ENCODE results near the gene PNMA8A. TPM values are rescaled to one million over a fixed set of nuclear protein-coding genes. Genes with fewer than 3 reads are reported as not detected.
"Not testable (repeated sequence)": the region's sequence is repeated elsewhere in the genome, so short reads cannot be mapped to it uniquely, and the experiment has no call there.

The PNMA8A gene
- total and polyA plus RNA-seq, 7 donors = 0.11 to 3.8 (median 0.93) TPM

DNA sequence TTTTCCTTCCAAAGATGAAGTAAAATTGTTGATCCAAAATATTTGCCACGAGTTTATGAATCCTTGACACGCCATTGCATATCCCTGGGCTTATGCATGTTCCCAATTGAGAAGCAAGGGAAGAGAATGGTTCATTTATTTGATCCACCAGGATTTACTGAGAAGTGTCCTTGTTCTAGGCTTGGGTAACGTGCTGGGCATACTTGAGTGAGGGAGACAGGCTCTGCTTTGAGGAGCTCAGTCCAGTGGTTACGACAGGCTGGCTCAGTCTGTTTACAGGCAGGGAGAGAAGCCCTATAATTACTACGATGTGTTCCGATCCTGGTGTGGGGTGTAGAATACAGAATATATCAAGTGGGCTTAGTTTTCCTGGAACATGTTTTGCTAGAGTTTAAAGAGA, 36.4 kb downstream of the PNMA8A start:
- 44 to 57% (median 47%) methylated on average over 6 of the region's 6 CpGs for WGBS, 3 donors
- TF ChIP-seq, protein P1, sequence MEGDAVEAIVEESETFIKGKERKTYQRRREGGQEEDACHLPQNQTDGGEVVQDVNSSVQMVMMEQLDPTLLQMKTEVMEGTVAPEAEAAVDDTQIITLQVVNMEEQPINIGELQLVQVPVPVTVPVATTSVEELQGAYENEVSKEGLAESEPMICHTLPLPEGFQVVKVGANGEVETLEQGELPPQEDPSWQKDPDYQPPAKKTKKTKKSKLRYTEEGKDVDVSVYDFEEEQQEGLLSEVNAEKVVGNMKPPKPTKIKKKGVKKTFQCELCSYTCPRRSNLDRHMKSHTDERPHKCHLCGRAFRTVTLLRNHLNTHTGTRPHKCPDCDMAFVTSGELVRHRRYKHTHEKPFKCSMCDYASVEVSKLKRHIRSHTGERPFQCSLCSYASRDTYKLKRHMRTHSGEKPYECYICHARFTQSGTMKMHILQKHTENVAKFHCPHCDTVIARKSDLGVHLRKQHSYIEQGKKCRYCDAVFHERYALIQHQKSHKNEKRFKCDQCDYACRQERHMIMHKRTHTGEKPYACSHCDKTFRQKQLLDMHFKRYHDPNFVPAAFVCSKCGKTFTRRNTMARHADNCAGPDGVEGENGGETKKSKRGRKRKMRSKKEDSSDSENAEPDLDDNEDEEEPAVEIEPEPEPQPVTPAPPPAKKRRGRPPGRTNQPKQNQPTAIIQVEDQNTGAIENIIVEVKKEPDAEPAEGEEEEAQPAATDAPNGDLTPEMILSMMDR (IDR thresholded peaks at IDR 0.05) = no peak
- no peak overlapping the region for H3K4me3 ChIP-seq
- H3K27ac ChIP-seq = no peak overlapping the region
- intact Hi-C loops (cut with DNase I) = no loop called here
- H3K36me3 ChIP-seq (ENCODE audit: insufficient read depth in 1 of 2, low read depth in 1 of 2) = no peaks in the 10 kb centered on the region
- DNase-seq (no peak), ATAC-seq (no peak)
- H3K9me3 ChIP-seq = no peaks in the 10 kb centered on the region
- peaks cover 0 to 13% (median 2%) of the 10 kb centered on the region in 3 donors for H3K27me3 ChIP-seq (ENCODE audit: insufficient read depth in 3 of 3, low read length in 2 of 3)
- no peaks in the 10 kb centered on the region for H3K4me1 ChIP-seq

DNA sequence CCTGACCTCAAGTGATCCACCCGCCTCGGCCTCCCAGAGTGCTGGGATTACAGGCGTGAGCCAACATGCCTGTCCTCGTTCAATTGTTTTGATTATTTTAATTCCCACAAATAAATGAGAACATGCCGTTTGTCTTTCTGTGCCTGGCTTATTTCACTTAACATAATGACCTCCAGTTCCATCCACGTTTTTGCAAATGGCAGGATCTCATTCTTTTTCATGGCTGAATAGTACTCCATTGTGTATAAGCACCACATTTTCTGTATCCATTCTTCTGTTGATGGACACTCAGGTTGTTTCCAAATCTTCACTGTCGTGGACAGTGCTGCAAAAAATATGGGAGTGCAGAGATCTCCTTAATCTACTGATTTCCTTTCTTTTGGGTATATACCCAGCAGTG, 37.9 kb downstream of the PNMA8A start:
- H3K9me3 ChIP-seq; intact Hi-C loops (cut with DNase I); DNase-seq; ATAC-seq; H3K36me3 ChIP-seq (ENCODE audit: insufficient read depth in 1 of 2, low read depth in 1 of 2); H3K27ac ChIP-seq; H3K4me1 ChIP-seq; H3K4me3 ChIP-seq: not testable (repeated sequence)
- WGBS, 3 donors = 73 to 78% (median 78%) methylated on average over 7 of the region's 7 CpGs
- H3K27me3 ChIP-seq (ENCODE audit: insufficient read depth in 3 of 3, low read length in 2 of 3) = peaks cover 0 to 27% (median 3%) of the 10 kb centered on the region in 3 donors

DNA sequence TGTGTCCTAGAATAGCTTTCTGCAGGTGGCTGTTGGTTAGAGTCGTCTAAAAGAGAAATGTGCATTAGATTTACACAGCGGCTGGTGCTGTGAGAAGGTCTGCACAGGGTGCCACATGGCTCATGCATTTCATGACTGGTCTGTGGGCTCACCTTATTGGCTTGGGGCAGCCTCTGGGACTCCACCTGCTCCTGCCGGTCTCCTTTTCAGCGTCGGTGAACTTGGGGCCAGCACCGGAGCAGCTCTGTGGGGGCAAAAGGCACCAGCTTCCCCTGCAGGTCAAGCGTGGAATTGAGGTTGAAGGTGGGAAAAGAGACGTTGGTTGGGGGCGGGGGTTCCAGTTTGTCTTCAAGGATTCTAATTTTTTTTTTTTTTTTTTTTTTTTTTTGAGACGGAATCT, 39.5 kb downstream of the PNMA8A start:
- 31 to 43% (median 36%) methylated on average over 9 to 10 of the region's 10 CpGs for WGBS, 3 donors
- Histone ChIP-seq H3K9me3 (no peaks in the 10 kb centered on the region), H3K36me3 (ENCODE audit: insufficient read depth in 1 of 2, low read depth in 1 of 2) (no peaks in the 10 kb centered on the region), H3K27me3 (ENCODE audit: insufficient read depth in 3 of 3, low read length in 2 of 3) (peaks cover 0 to 41% (median 5%) of the 10 kb centered on the region in 3 donors), H3K4me3 (no peak overlapping the region), H3K27ac (no peak overlapping the region), H3K4me1 (no peaks in the 10 kb centered on the region)
- TF ChIP-seq, protein P1 (IDR thresholded peaks at IDR 0.05) = no peak
- DNase-seq = no peak
- intact Hi-C loops (cut with DNase I) = no loop called here
- no peak for ATAC-seq

DNA sequence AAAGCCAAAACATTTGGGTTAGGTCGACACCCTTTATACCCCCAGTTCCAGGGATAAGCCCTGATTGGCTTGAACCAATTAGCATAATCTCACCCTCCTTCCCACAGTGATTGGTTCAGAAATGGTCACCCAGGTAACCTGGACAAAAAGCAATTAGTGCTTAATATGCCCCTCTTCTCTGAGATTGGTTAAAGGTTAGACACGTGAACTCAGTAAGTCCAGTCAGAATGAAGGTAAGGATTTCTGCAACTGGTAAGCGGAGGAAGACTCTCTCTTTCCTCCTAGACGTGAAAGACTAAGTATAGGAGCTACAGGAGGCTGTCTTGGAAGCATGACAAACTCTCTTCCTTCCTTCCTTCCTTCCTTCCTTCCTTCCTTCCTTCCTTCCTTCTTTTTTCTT, 41.4 kb downstream of the PNMA8A start:
- intact Hi-C loops (cut with DNase I) = no loop called here
- no peak overlapping the region for H3K4me3 ChIP-seq
- no peak for DNase-seq
- no peaks in the 10 kb centered on the region for H3K9me3 ChIP-seq
- H3K27me3 ChIP-seq (ENCODE audit: insufficient read depth in 3 of 3, low read length in 2 of 3) = peaks cover 0 to 59% (median 13%) of the 10 kb centered on the region in 3 donors
- TF ChIP-seq, protein P1 (IDR thresholded peaks at IDR 0.05) = no peak
- WGBS, 3 donors = 72 to 81% (median 73%) methylated on average over 4 of the region's 4 CpGs
- no peaks in the 10 kb centered on the region for H3K36me3 ChIP-seq (ENCODE audit: insufficient read depth in 1 of 2, low read depth in 1 of 2)
- ATAC-seq = no peak
- no peaks in the 10 kb centered on the region for H3K4me1 ChIP-seq
- no peak overlapping the region for H3K27ac ChIP-seq

DNA sequence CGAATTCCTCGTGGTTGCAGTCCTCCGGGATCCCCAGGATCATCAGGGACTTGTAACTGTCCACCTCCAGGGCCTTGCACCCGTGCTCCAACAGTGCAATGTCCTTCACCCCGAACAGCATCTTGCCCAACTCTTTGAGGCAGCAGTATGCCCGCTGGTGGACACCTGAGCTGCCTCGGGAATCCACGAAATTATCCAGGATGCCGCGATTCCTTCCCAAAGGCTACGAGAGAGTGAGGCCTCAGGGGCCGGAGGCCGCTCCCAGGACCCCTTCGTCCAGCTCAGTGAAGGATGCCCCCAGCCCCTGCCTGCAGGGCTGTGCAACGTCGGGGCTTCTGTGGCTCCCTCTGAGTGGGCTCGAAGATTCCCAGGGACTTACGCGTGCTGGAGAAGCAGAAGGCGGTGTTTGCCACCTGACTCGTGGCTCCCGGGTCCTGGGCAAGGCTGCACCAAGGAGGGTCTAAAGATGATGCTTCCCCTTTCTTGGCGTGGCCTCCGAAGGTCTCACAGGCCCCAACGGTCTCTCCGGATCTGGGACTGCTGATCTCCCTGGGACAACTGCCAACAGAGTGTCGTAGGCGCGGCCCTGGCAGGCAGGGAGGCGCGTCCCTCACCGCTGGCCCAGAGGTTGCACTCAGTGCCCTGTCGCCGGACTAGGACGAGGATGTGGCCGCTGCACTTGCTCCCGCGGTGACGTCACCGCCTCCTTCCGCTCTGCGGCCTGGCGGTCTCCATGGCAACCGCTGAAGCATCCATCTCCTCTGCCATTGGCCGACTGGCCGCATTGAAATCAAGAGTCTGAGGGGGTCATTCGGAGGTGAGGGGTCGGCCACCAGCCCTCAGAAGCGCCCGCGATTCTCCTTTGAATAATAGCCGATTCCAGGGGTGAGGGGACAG, 42.9 kb downstream of the PNMA8A start, which contains the start of gene PNMA8C:
TSS of gene PNMA8C (minus strand) at position 698 of the 897 bp plus-strand sequence. CDS start at position 121, 577 bp downstream.
- Histone ChIP-seq H3K36me3 (ENCODE audit: insufficient read depth in 1 of 2, low read depth in 1 of 2) (no peaks in the 10 kb centered on the region), H3K9me3 (no peaks in the 10 kb centered on the region), H3K27ac (no peak within 1 kb of the TSS), H3K4me3 (peak within 1 kb of the TSS; percentile 7), H3K4me1 (no peaks in the 10 kb centered on the region), H3K27me3 (ENCODE audit: insufficient read depth in 3 of 3, low read length in 2 of 3) (peaks cover 0 to 62% (median 11%) of the 10 kb centered on the region in 3 donors)
- intact Hi-C loops (cut with DNase I) = no loop called here
- ATAC-seq (peak in 1 of 4 donors; percentile 45), DNase-seq (peak; percentile 74 to 80)
- TF ChIP-seq, protein P1 (IDR thresholded peaks at IDR 0.05) = no peak
- 24 to 28% (median 24%) methylated on average over 52 of the region's 52 CpGs for WGBS, 3 donors
